Measurements from ENCODE around the gene KRT33B. TPM values are rescaled to one million over a fixed set of nuclear protein-coding genes. Genes with fewer than 3 reads are reported as not detected.
"Not testable (repeated sequence)": the region's sequence is repeated elsewhere in the genome, so short reads cannot be mapped to it uniquely, and the experiment has no call there.

KRT33B gene
- total and polyA plus RNA-seq, 3 donors from 2014 or later: 0.25 TPM; not detected in 2

- no peaks in the 10 kb centered on the region for H3K36me3 ChIP-seq (ENCODE audit: low read depth, missing control alignments)
- no peak overlapping the region for H3K27ac ChIP-seq
- H3K27me3 ChIP-seq: no peaks in the 10 kb centered on the region
- DNase-seq: no peak
- H3K4me3 ChIP-seq: no peak overlapping the region
- no peaks in the 10 kb centered on the region for H3K9me3 ChIP-seq
- intact Hi-C loops (cut with DNase I; ENCODE audit: low total_unique reads): no loop called here
- TF ChIP-seq POLR2A (IDR thresholded peaks at IDR 0.05): no peak
- no peak for TF ChIP-seq CTCF (IDR thresholded peaks at IDR 0.05)
- WGBS, 2 donors: 97% methylated on average over 1 of the region's 1 CpG
- no peaks in the 10 kb centered on the region for H3K4me1 ChIP-seq
Measured at GRCh38 chr17:41383690-41384089, 14.1 kb upstream of the KRT33B start.

GRCh38 chr17:41382394-41382793 lies 12.8 kb upstream of the KRT33B start:
- H3K27ac ChIP-seq: no peak overlapping the region
- H3K36me3 ChIP-seq (ENCODE audit: low read depth, missing control alignments): no peaks in the 10 kb centered on the region
- 67 to 76% methylated on average over 1 of the region's 1 CpG for WGBS, 2 donors
- intact Hi-C loops (cut with DNase I; ENCODE audit: low total_unique reads): no loop called here
- no peaks in the 10 kb centered on the region for H3K27me3 ChIP-seq
- no peaks in the 10 kb centered on the region for H3K4me1 ChIP-seq
- H3K9me3 ChIP-seq: no peaks in the 10 kb centered on the region
- DNase-seq: no peak
- TF ChIP-seq CTCF (IDR thresholded peaks at IDR 0.05): no peak
- no peak for TF ChIP-seq POLR2A (IDR thresholded peaks at IDR 0.05)
- no peak overlapping the region for H3K4me3 ChIP-seq

GRCh38 chr17:41381943-41382342 lies 12.3 kb upstream of the KRT33B start, which contains the start of gene KRT34:
KRT34 (minus strand) TSS chr17:41382306; CDS start chr17:41382246, 60 bp downstream.
- H3K4me3 ChIP-seq; H3K36me3 ChIP-seq (ENCODE audit: low read depth, missing control alignments); H3K4me1 ChIP-seq; H3K27me3 ChIP-seq; H3K9me3 ChIP-seq; H3K27ac ChIP-seq; intact Hi-C loops (cut with DNase I; ENCODE audit: low total_unique reads); DNase-seq: not testable (repeated sequence)
- WGBS, 2 donors: 95 to 96% methylated on average over 8 to 13 of the region's 13 CpGs

- H3K4me3 ChIP-seq; H3K9me3 ChIP-seq; H3K27me3 ChIP-seq; H3K27ac ChIP-seq; DNase-seq; H3K4me1 ChIP-seq; H3K36me3 ChIP-seq (ENCODE audit: low read depth, missing control alignments); intact Hi-C loops (cut with DNase I; ENCODE audit: low total_unique reads): not testable (repeated sequence)
- 86 to 95% methylated on average over 7 of the region's 7 CpGs for WGBS, 2 donors
Measured at GRCh38 chr17:41380091-41380490, 10.5 kb upstream of the KRT33B start.

- TF ChIP-seq POLR2A (IDR thresholded peaks at IDR 0.05): no peak
- no peak for TF ChIP-seq CTCF (IDR thresholded peaks at IDR 0.05)
Measured at GRCh38 chr17:41377546-41377945, 7.9 kb upstream of the KRT33B start.

GRCh38 chr17:41369023-41369422 lies 590 bp downstream of the KRT33B start:
- no peak for DNase-seq
- intact Hi-C loops (cut with DNase I; ENCODE audit: low total_unique reads): loop anchor here (10.0 kb wide), 1 partner anchor 76 kb away; the partner anchor contains the start of gene KRT38
- no peaks in the 10 kb centered on the region for H3K4me1 ChIP-seq
- 87 to 94% methylated on average over 2 of the region's 2 CpGs for WGBS, 2 donors
- H3K4me3 ChIP-seq: no peak overlapping the region
- H3K9me3 ChIP-seq: no peaks in the 10 kb centered on the region
- TF ChIP-seq POLR2A (IDR thresholded peaks at IDR 0.05) (no peak), CTCF (IDR thresholded peaks at IDR 0.05) (no peak)
- no peaks in the 10 kb centered on the region for H3K27me3 ChIP-seq
- no peaks in the 10 kb centered on the region for H3K36me3 ChIP-seq (ENCODE audit: low read depth, missing control alignments)
- no peak overlapping the region for H3K27ac ChIP-seq

More at GRCh38 chr17:41377546-41377945, 7.9 kb upstream of the KRT33B start:
- Histone ChIP-seq H3K4me3 (no peak overlapping the region), H3K36me3 (ENCODE audit: low read depth, missing control alignments) (no peaks in the 10 kb centered on the region), H3K9me3 (no peaks in the 10 kb centered on the region), H3K27ac (no peak overlapping the region), H3K27me3 (no peaks in the 10 kb centered on the region), H3K4me1 (no peaks in the 10 kb centered on the region)
- DNase-seq: no peak
- intact Hi-C loops (cut with DNase I; ENCODE audit: low total_unique reads): no loop called here
- 26 to 32% methylated on average over 2 of the region's 2 CpGs for WGBS, 2 donors

Measured in testis (tissue), 3 donors.